A549 (cell line): Measurements from ENCODE around the gene CHD6.

Experiments used
- CHD2 ChIP-seq: fragments of 150-350 bp; IDR thresholded peaks from 2 replicates; pipeline ENCODE4 v1.6.1; 2014; ENCODE audit warnings: low read length; ENCODE audit not compliant: partially characterized antibody
- CTCF ChIP-seq: fragments of >200 bp; sonication (Bioruptor Twin); formaldehyde crosslinking; IDR thresholded peaks from 3 replicates; pipeline ENCODE4 v1.5.1; 2016
- ELK1 ChIP-seq: fragments of 150-350 bp; IDR thresholded peaks from 2 replicates; pipeline ENCODE4 v1.6.1; 2014; ENCODE audit warnings: low read depth, mild to moderate bottlenecking, low read length
- EP300 ChIP-seq, 2 experiments: fragments of >200 bp; sonication (Bioruptor Twin); formaldehyde crosslinking; IDR thresholded peaks; 2 replicates in 1 of 2; 3 replicates in 1 of 2; pipeline ENCODE4 v1.6.1; 2016 to 2017
- PBX3 ChIP-seq: IDR thresholded peaks from 2 replicates; pipeline ENCODE4 v1.6.1; 2012
- POLR2A ChIP-seq: IDR thresholded peaks from 2 replicates; pipeline ENCODE4 v1.6.1; 2012; ENCODE audit warnings: mild to moderate bottlenecking, low read length
- USF2 ChIP-seq: fragments of 450-650 bp; IDR thresholded peaks from 2 replicates; pipeline ENCODE4 v1.6.1; 2014; ENCODE audit warnings: antibody characterized with exemption

- TF ChIP-seq CHD2 (no peak), CTCF (no peak), EP300 (IDR thresholded peaks at IDR 0.05) (no peak), USF2 (no peak), POLR2A (no peak), ELK1 (no peak), PBX3 (no peak)
Measured at GRCh38 chr20:41364967-41365765, 253.0 kb downstream of the CHD6 start.
